ENCODE data around the gene KIF17. TPM values are rescaled to one million over a fixed set of nuclear protein-coding genes. Genes with fewer than 3 reads are reported as not detected.

KIF17 gene
- total RNA-seq, 1 experiment from 2014 or later, result 2.4 TPM

GRCh38 chr1:20689645-20690056 is 28.2 kb downstream of the KIF17 start:
- Histone ChIP-seq H3K27ac (ENCODE audit: low read depth, low read length) (no peak overlapping the region), H3K4me3 (replicated peaks in 1 of 2; ENCODE audit: low read depth in 1 of 2, low read length in 2 of 2) (no peak overlapping the region), H3K9me2 (ENCODE audit: insufficient read depth) (no peaks in the 10 kb centered on the region), H3K27me3 (ENCODE audit: insufficient read depth, low read length) (no peaks in the 10 kb centered on the region), H3K4me1 (ENCODE audit: control insufficient read depth in 1 of 2, insufficient read depth in 2 of 2, low read length in 2 of 2) (no peaks in the 10 kb centered on the region), H2AFZ (ENCODE audit: low read depth, low read length, poor library complexity, severe bottlenecking) (no peak overlapping the region), H3K79me2 (ENCODE audit: insufficient read depth, low read length) (no peaks in the 10 kb centered on the region), H3K9me3 (ENCODE audit: control insufficient read depth in 1 of 2, insufficient read depth in 1 of 2, low read depth in 1 of 2, low read length in 2 of 2) (no peaks in the 10 kb centered on the region), H3K9ac (ENCODE audit: low read length) (no peak overlapping the region), H4K20me1 (ENCODE audit: insufficient read depth) (no peaks in the 10 kb centered on the region), H3K4me2 (ENCODE audit: low read length) (no peak overlapping the region), H3K36me3 (ENCODE audit: control insufficient read depth in 1 of 2, insufficient read depth in 2 of 2, low read length in 2 of 2) (no peaks in the 10 kb centered on the region)
- no TSS peak for BruUV-seq (replicated peaks)
- CTCF ChIA-PET, result no interaction called here
- POLR2A ChIA-PET, result no interaction called here
- intact Hi-C loops (cut with micrococcal nuclease), result no loop called here
- DNase-seq (ENCODE audit: low read depth, low spot score), result no peak
- RAD21 ChIA-PET (ENCODE audit: low non-redundant PET in 1 of 2, low total read pairs in 2 of 2, uncharacterized antibody in 2 of 2, unreplicated experiment in 2 of 2), result no interaction called here
- no peak for TF ChIP-seq CTCF (IDR thresholded peaks at IDR 0.05 in 2 of 3, conservative IDR thresholded peaks at IDR 0.05 in 1 of 3; ENCODE audit: borderline replicate concordance in 1 of 3, insufficient read depth in 1 of 3, low read depth in 2 of 3, low read length in 2 of 3)
- TF ChIP-seq EZH2 (IDR thresholded peaks at IDR 0.05), result no peak
- TF ChIP-seq MAX (IDR thresholded peaks at IDR 0.05), result no peak
- no peak for TF ChIP-seq JUND (IDR thresholded peaks at IDR 0.05)
- no peak for TF ChIP-seq YY1 (IDR thresholded peaks at IDR 0.05; ENCODE audit: extremely low read depth, insufficient replicate concordance, low read depth, low read length)
- TF ChIP-seq ATF3 (IDR thresholded peaks at IDR 0.05), result no peak
- no peak for TF ChIP-seq CEBPB (IDR thresholded peaks at IDR 0.05; ENCODE audit: low read depth)
- TF ChIP-seq SRF (IDR thresholded peaks at IDR 0.05; ENCODE audit: low read depth), result no peak
- TF ChIP-seq RAD21 (IDR thresholded peaks at IDR 0.05; ENCODE audit: low read depth), result no peak
- TF ChIP-seq EGR1 (IDR thresholded peaks at IDR 0.05; ENCODE audit: low read depth), result no peak
- TF ChIP-seq ZFX (IDR thresholded peaks at IDR 0.05), result no peak
- no peak for TF ChIP-seq ZNF274 (IDR thresholded peaks at IDR 0.05; ENCODE audit: low read depth, low read length)
- TF ChIP-seq SIN3A (IDR thresholded peaks at IDR 0.05; ENCODE audit: low read depth), result no peak
- no peak for TF ChIP-seq ELF1 (IDR thresholded peaks at IDR 0.05; ENCODE audit: borderline replicate concordance, low read depth)
- no peak for TF ChIP-seq POLR2AphosphoS5 (IDR thresholded peaks at IDR 0.05; ENCODE audit: low read depth, low read length)
- no peak for TF ChIP-seq SP1 (IDR thresholded peaks at IDR 0.05; ENCODE audit: low read depth)
- TF ChIP-seq CBX3 (IDR thresholded peaks at IDR 0.05; ENCODE audit: low read depth), result no peak
- no peak for ATAC-seq

Measured in HCT116 (cell line).